ENCODE data around the gene ZNF30.

The ZNF30 gene

GRCh38 chr19:34963573-34964406 is 37.1 kb downstream of the ZNF30 start, which contains the start of gene ZNF792 (continued):
- TF ChIP-seq MZF1 (tag by site-specific recombination; IDR thresholded peaks at IDR 0.05; ENCODE audit: borderline replicate concordance) (peak; percentile 99), ZNF677 (tag by site-specific recombination; IDR thresholded peaks at IDR 0.05) (no peak), ZNF223 (tag by site-specific recombination; IDR thresholded peaks at IDR 0.05) (peak; percentile 80), FEZF1 (tag by site-specific recombination; IDR thresholded peaks at IDR 0.05) (no peak; the same call in none of the 2 replicates), ZNF26 (tag by site-specific recombination; IDR thresholded peaks at IDR 0.05) (no peak), ZNF24 (tag by site-specific recombination; IDR thresholded peaks at IDR 0.05) (no peak), BCL11A (tag by site-specific recombination; IDR thresholded peaks at IDR 0.05; ENCODE audit: low read depth) (peak; percentile 77), PATZ1 (tag by site-specific recombination; IDR thresholded peaks at IDR 0.05) (peak; percentile 96)

- TF ChIP-seq ZFHX2 (tag by site-specific recombination; conservative IDR thresholded peaks at IDR 0.05) (no peak), KLF7 (tag by site-specific recombination; IDR thresholded peaks at IDR 0.05; ENCODE audit: borderline replicate concordance) (no peak), PRDM1 (tag by site-specific recombination; IDR thresholded peaks at IDR 0.05) (no peak), PBX3 (CRISPR knock-in tag; IDR thresholded peaks at IDR 0.05) (no peak), KLF17 (tag by site-specific recombination; IDR thresholded peaks at IDR 0.05) (no peak), PRDM10 (tag by site-specific recombination; IDR thresholded peaks at IDR 0.05) (peak; percentile 70)
- Histone ChIP-seq H3K9me3 (ENCODE audit: control insufficient read depth, insufficient read depth, low read depth, low read length) (peaks cover 6% of the 10 kb centered on the region; the same call in 1 of the 2 replicates), H3K4me1 (ENCODE audit: control insufficient read depth, insufficient read depth, low read length) (peaks cover 16% of the 10 kb centered on the region), H3K36me3 (ENCODE audit: control insufficient read depth in 2 of 2, insufficient read depth in 1 of 2, low read length in 2 of 2) (peaks cover 1 to 25% of the 10 kb centered on the region in 2 experiments; a peak in 2 of 3 replicates), H3K4me3 (ENCODE audit: low read depth, low read length) (no peak overlapping the region), H3K27ac (ENCODE audit: extremely low read depth, low read depth, low read length) (no peak overlapping the region)
- POLR2A ChIA-PET, result interaction anchor here (0.8 to 1.6 kb wide), 3 partner anchors 22 to 62 kb away, joined by 3 to 9 read pairs (median 5); partner anchors contain the start of gene ZNF30
- CTCF ChIA-PET, result interaction anchor here (0.6 to 6.3 kb wide), 4 partner anchors 9 to 324 kb away, joined by 3 to 52 read pairs (median 4); no protein-coding TSS in a partner anchor
Observed at GRCh38 chr19:34964598-34964997, 37.9 kb downstream of the ZNF30 start.
